GM12872 (cell line): Measurements from ENCODE around the gene GPR18.

ENCODE experiments used
- TF ChIP-seq, protein P1 (sequence below): IDR thresholded peaks from 3 replicates; pipeline ENCODE4 v1.5.1; 2011; ENCODE audit warnings: low read depth, mild to moderate bottlenecking, low read length, moderate library complexity; ENCODE audit not compliant: insufficient read depth

Gene GPR18

DNA sequence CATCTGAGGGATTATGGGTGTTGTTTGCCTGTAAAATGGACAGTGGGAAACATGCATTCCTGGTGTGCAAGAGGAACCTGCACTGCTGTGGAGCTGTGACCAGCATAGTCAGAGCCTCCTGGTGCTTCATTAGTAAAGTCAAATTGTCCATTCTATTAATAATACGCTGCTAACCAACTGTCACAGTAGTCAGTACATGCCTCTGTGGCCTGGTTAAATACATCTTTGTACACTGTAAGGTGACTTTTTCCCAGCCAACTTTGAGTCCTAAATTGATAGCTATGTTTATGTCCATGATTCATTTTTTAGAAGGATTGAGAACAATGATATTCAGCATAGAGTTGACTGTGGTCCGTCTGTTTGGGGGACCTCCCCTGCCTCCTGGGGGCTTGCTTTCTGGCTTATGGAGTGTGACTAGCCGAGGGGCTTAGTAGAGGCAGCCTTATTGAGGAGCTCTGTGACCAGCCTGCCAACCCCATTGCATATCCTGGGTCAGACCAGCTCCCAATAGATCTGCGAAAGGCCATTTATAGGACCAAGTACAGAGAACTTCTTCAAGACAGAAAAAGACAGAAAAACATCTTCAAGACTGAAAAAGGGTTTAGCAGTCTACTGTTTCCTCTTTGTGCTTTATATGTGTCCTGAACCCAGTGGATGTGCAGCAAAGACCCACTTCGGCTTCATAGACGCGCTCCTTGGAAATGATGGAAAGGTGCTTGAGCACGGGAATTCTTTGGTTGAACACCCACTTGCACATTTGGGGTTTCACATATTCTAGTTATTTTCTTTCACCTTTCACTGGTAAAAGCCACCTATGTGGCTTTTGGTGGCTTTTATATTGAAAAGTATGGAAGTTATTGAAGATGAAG, 44.7 kb upstream of the GPR18 start:
- TF ChIP-seq, protein P1, sequence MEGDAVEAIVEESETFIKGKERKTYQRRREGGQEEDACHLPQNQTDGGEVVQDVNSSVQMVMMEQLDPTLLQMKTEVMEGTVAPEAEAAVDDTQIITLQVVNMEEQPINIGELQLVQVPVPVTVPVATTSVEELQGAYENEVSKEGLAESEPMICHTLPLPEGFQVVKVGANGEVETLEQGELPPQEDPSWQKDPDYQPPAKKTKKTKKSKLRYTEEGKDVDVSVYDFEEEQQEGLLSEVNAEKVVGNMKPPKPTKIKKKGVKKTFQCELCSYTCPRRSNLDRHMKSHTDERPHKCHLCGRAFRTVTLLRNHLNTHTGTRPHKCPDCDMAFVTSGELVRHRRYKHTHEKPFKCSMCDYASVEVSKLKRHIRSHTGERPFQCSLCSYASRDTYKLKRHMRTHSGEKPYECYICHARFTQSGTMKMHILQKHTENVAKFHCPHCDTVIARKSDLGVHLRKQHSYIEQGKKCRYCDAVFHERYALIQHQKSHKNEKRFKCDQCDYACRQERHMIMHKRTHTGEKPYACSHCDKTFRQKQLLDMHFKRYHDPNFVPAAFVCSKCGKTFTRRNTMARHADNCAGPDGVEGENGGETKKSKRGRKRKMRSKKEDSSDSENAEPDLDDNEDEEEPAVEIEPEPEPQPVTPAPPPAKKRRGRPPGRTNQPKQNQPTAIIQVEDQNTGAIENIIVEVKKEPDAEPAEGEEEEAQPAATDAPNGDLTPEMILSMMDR = no peak

DNA sequence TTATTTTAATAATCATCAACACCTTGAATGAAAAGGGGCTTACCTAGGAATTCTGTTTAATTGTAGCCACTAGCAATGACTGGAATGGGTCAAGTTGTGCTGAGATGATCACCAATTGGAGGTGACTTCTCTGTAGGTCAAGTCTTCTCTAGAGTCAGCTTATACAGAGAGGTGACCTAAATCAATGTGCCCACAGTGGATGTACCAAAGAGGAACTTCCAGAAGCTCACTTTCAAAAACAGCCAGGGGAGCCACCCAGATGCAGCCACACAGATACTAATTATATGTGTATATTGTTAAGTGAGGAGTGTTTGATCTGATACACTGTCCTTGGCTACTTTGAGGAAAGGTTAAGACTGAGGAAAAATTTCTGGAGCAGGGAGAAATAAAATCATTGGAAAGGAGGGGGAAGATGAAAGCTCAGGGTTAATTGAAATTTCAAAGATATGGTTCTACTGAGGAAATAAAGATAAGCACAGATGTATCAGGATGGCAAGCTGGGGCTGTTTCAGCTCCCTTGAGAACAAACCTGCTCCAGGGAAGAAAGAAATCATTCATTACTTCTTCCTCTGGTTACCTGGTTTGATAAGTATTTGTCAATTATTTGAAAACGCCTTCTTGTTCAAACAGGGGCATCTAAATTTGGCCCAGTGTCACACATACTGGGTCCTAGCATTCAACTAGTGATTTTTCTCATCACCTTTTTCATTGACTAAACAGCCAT, 43.9 kb upstream of the GPR18 start:
- TF ChIP-seq, protein P1 = no peak

DNA sequence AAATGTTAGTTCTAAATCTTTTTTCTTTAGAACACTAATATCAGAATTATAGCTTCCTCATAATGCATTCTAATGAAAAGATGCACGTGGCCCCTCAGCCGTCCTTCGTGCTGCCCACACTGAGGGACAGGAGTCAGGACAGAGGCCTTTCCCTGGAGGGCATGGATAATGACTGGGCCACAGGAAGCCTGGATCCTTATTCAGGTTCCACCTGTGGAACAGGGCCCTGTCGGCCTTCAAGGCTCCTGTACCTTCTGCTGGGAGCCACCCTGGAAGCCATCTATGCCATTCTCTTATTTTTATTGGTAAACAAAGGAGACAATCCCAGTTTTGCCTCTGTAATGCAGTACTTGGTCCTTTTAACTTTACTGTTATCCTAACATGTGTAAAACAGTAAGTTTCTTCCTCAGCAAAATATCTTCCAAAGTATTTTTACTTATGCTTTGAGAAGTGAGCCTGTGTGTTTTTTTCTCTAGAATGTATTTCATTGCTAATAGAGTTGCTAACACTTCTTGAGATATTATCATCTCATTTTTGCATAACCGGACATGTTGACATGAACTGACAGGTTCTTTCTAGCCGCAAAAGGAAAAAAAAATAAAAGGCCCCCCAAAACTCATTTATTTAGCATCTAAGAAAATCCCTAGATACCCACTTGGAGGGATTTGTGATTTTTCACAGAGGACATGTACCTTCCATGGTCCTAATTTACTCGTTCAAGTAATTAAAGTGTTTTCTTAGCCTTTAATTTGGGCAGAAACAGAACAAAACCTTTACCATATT, 43.1 kb upstream of the GPR18 start:
- TF ChIP-seq, protein P1 = no peak

DNA sequence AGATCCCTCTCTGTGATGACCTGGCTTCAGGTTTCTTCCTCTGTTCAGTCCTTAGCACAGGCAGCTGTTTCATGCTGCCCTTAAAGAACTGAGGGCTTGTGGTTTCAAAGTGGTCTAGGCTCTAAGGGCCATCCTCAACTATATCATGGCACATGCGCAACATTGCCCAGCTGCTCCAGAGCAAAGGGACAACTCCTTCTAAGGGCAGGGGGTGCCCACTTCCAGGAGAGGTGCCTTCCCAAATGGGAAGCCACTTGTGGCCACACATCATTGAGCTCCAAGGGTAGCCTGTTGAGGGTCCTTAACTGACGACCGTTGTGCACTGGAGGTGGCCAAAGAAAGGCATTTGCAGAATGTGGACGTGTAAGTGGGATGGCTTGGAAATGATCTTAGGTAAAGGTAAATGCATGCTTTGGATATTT, 41.8 kb upstream of the GPR18 start:
- TF ChIP-seq, protein P1 = no peak

DNA sequence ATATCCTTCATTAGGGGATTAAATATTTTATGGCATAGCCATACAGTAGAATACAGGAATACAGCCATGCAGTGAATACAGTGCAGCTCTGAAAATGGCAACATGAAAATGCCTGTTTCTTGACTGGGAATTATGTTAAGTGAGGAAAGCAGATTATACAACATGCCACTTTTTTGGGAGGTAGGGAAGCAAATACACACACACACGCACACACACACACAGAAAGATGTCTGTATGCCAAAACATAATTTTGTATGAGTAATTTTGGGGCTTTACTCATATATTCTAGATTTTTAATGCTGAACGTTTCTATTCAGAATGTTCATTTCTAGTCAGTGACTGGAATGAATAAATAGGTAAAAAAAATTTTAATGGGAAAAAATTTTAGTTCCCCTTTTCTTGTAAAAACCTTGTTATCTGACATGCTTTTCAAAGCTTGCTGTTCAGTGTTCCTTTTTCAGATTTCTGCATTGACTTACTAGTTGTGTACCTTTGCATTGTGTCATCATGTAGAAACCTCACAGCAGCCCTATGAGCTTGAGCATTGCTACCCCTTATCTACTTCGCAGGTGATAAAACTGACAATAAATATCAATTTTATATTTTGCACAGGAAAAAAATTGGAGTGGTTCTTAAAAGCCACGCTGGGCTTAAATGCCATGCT, 41.2 kb upstream of the GPR18 start:
- TF ChIP-seq, protein P1 = no peak

DNA sequence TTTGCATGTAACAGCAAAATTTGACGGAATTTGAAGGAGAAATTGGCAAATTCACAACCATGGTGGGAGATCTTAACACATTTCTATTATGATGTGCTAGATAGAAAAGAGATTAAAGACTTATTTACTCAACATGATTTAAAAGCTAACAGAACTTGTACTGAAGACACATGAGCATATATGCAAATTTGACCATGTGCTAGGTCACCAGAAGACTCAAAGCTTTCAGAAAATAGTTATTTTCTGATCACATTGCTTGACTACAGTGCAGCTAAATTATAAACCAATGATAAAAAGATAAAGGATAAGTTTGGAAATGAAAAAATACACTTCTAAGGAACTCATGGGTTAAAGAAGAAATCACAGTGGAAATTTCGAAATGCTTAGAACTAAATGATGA, 39.9 kb upstream of the GPR18 start:
- TF ChIP-seq, protein P1 = no peak
